ENCODE results near the gene KCNJ3. TPM values are rescaled to one million over a fixed set of nuclear protein-coding genes. Genes with fewer than 3 reads are reported as not detected.

Gene KCNJ3, protein sequence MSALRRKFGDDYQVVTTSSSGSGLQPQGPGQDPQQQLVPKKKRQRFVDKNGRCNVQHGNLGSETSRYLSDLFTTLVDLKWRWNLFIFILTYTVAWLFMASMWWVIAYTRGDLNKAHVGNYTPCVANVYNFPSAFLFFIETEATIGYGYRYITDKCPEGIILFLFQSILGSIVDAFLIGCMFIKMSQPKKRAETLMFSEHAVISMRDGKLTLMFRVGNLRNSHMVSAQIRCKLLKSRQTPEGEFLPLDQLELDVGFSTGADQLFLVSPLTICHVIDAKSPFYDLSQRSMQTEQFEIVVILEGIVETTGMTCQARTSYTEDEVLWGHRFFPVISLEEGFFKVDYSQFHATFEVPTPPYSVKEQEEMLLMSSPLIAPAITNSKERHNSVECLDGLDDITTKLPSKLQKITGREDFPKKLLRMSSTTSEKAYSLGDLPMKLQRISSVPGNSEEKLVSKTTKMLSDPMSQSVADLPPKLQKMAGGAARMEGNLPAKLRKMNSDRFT
- 0.49 TPM for polyA plus RNA-seq (2013, experiment 1 of 2)
- 0.37 TPM for polyA plus RNA-seq (2013, experiment 2 of 2)

DNA sequence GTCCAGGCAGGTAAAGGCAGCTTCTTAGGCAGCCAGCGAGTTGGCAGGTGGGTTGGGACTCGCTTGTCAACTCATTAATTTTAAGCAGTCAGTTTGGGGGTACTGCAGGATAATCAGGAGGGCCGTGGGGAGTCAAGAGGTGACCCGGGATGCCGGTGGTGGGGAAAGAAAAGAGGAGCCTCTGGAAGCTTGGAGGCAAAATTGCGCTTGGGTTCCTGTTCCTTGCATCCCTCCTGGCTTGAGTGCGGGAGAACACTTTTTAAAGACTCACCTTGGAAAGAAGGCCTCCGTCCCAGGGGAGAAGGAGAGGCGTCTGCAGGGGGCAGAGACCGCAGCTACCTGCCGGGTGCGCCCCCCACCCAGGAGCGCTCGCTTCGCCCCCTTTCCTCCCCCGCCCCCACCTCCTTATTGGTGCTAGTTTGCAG is at the start of gene KCNJ3:
Gene KCNJ3 (plus strand): TSS at position 400 of the 425 bp plus-strand sequence. CDS start 81 bp downstream, outside the sequence.
- H3K27me3 ChIP-seq (ENCODE audit: control insufficient read depth in 3 of 3, insufficient read depth in 3 of 3, low read depth in 1 of 3, low read length in 3 of 3), result peaks cover 0 to 56% (median 26%) of the 10 kb centered on the region in 3 experiments
- peak within 1 kb of the TSS; percentile 91 for H3K4me2 ChIP-seq (ENCODE audit: insufficient read depth, low read length, poor library complexity, severe bottlenecking)
- H3K27ac ChIP-seq (replicated peaks; ENCODE audit: low read length), result no peak within 1 kb of the TSS
- peak within 1 kb of the TSS; percentile 58 for H2BK12ac ChIP-seq (ENCODE audit: low read length)
- peak within 1 kb of the TSS; percentile 75 for H3K14ac ChIP-seq (ENCODE audit: low read length)
- no peak within 1 kb of the TSS for H4K91ac ChIP-seq (ENCODE audit: low read depth, low read length, poor library complexity)
- H2AK5ac ChIP-seq (ENCODE audit: low read depth, low read length), result peak within 1 kb of the TSS; percentile 79
- no peak within 1 kb of the TSS for H4K8ac ChIP-seq (ENCODE audit: low read depth, low read length)
- H2AFZ ChIP-seq (ENCODE audit: low read length), result peak within 1 kb of the TSS; percentile 97
- H3K9ac ChIP-seq (ENCODE audit: low read depth, low read length, poor library complexity), result peak within 1 kb of the TSS; percentile 86
- peak within 1 kb of the TSS; percentile 79 for H2BK15ac ChIP-seq (ENCODE audit: low read length)
- WGBS, 2 donors (ENCODE audit: extremely low coverage in 2 of 2, insufficient read length in 2 of 2, insufficient replicate concordance in 1 of 2), result no CpG with 5 or more reads among the region's 16 CpGs
- H3K9me3 ChIP-seq (replicated peaks in 1 of 2; ENCODE audit: control insufficient read depth in 2 of 2, insufficient read depth in 1 of 2, low read depth in 1 of 2, low read length in 2 of 2), result peaks cover 0 to 4% of the 10 kb centered on the region in 2 donors
- no peak within 1 kb of the TSS for H2BK5ac ChIP-seq (ENCODE audit: low read length)
- DNase-seq (ENCODE audit: low spot score), result no peak
- no peak within 1 kb of the TSS for H2BK120ac ChIP-seq (ENCODE audit: low read depth, low read length)
- H3K4me3 ChIP-seq (ENCODE audit: low read length in 2 of 2), result peak within 1 kb of the TSS; percentile 47 to 84
- peak within 1 kb of the TSS; percentile 86 for H3K18ac ChIP-seq (ENCODE audit: low read length)
- no peaks in the 10 kb centered on the region for H3K36me3 ChIP-seq (replicated peaks in 1 of 2; ENCODE audit: control insufficient read depth in 2 of 2, insufficient read depth in 2 of 2, low read length in 2 of 2)
- peak within 1 kb of the TSS; percentile 80 for H3K23ac ChIP-seq (ENCODE audit: low read depth, low read length, poor library complexity)
- H3K4me1 ChIP-seq (ENCODE audit: control insufficient read depth in 2 of 2, insufficient read depth in 1 of 2, low read depth in 1 of 2, low read length in 2 of 2), result no peaks in the 10 kb centered on the region
- H3K79me1 ChIP-seq (ENCODE audit: low read depth, low read length), result no peaks in the 10 kb centered on the region
- H3K4ac ChIP-seq (ENCODE audit: low read length), result peak within 1 kb of the TSS; percentile 76

DNA sequence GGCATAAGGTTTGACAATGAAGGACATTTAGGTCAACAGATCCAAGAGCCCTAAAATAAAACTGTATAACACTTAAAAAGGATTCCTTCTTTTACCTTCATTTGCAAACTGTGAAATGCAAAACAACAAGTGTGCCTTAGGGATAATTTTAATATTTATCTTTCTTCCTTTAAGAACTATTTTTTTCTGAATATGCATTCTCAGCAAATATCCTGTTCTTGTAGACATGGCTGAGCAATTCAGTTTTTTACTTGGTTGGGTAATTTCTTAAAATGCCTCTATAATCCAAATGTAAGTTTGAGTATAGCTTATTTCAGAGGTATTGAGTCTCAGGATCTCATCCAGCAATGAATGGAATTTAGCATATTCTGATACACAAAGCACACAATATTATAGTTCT is 43.0 kb upstream of the KCNJ3 start:
- Histone ChIP-seq H2BK15ac (ENCODE audit: low read length) (no peak overlapping the region), H4K8ac (ENCODE audit: low read depth, low read length) (no peak overlapping the region), H3K4me1 (ENCODE audit: control insufficient read depth in 2 of 2, insufficient read depth in 1 of 2, low read depth in 1 of 2, low read length in 2 of 2) (no peaks in the 10 kb centered on the region), H3K9me3 (replicated peaks in 1 of 2; ENCODE audit: control insufficient read depth in 2 of 2, insufficient read depth in 1 of 2, low read depth in 1 of 2, low read length in 2 of 2) (no peaks in the 10 kb centered on the region), H3K27me3 (ENCODE audit: control insufficient read depth in 3 of 3, insufficient read depth in 3 of 3, low read depth in 1 of 3, low read length in 3 of 3) (no peaks in the 10 kb centered on the region), H4K91ac (ENCODE audit: low read depth, low read length, poor library complexity) (no peak overlapping the region), H3K36me3 (replicated peaks in 1 of 2; ENCODE audit: control insufficient read depth in 2 of 2, insufficient read depth in 2 of 2, low read length in 2 of 2) (no peaks in the 10 kb centered on the region), H2AFZ (ENCODE audit: low read length) (no peak overlapping the region), H3K23ac (ENCODE audit: low read depth, low read length, poor library complexity) (no peak overlapping the region), H3K4me2 (ENCODE audit: insufficient read depth, low read length, poor library complexity, severe bottlenecking) (no peak overlapping the region), H2AK5ac (ENCODE audit: low read depth, low read length) (no peak overlapping the region), H2BK12ac (ENCODE audit: low read length) (no peak overlapping the region), H3K14ac (ENCODE audit: low read length) (no peak overlapping the region), H3K18ac (ENCODE audit: low read length) (no peak overlapping the region), H3K4ac (ENCODE audit: low read length) (no peak overlapping the region), H3K4me3 (ENCODE audit: low read length in 2 of 2) (no peak overlapping the region), H2BK120ac (ENCODE audit: low read depth, low read length) (no peak overlapping the region), H3K79me1 (ENCODE audit: low read depth, low read length) (no peaks in the 10 kb centered on the region), H3K9ac (ENCODE audit: low read depth, low read length, poor library complexity) (no peak overlapping the region), H2BK5ac (ENCODE audit: low read length) (no peak overlapping the region), H3K27ac (replicated peaks; ENCODE audit: low read length) (no peak overlapping the region)
- DNase-seq (ENCODE audit: low spot score), result no peak

DNA sequence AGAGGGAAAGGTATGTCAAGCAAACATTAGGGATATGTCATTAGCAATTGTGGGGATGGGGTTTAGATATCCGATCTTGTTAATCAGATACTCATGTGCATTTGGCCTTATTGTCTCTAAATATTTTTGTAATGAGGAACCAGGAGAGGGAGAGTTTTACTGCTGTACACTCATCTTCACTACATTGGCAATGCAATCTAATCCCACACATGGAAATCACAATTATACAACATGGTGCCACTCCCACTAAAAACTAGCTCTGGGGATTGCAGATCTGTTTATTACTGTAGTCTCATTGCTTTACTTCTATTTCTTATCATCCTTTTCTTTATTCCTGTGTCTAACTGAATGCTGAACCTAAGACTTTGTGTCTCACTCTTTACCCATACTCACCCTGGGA is 39.6 kb upstream of the KCNJ3 start:
- H4K8ac ChIP-seq (ENCODE audit: low read depth, low read length), result no peak overlapping the region

DNA sequence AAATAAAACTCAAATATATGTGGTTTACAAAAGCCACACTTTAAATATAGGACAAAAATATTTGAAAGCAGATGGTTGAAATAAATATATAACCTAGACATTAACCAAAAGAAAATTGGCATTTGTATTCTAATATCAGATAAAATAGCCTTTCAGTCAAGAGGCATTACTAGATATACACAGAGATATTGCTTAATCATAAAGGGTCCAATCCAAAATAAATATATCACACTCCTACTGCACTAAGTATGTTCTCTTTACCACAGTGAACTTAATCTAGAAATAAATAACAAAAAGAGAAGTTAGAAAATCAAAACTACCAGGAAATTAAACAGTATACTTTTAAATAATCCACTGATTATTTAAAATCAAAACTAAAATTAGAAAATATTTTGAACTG is 34.2 kb upstream of the KCNJ3 start:
- H2BK120ac ChIP-seq (ENCODE audit: low read depth, low read length), result no peak overlapping the region
- H3K18ac ChIP-seq (ENCODE audit: low read length), result no peak overlapping the region
- no peak for DNase-seq (ENCODE audit: low spot score)
- no peak overlapping the region for H4K91ac ChIP-seq (ENCODE audit: low read depth, low read length, poor library complexity)
- H3K4me2 ChIP-seq (ENCODE audit: insufficient read depth, low read length, poor library complexity, severe bottlenecking), result no peak overlapping the region
- H3K36me3 ChIP-seq (replicated peaks in 1 of 2; ENCODE audit: control insufficient read depth in 2 of 2, insufficient read depth in 2 of 2, low read length in 2 of 2), result no peaks in the 10 kb centered on the region
- no peaks in the 10 kb centered on the region for H3K9me3 ChIP-seq (replicated peaks in 1 of 2; ENCODE audit: control insufficient read depth in 2 of 2, insufficient read depth in 1 of 2, low read depth in 1 of 2, low read length in 2 of 2)
- H3K4me3 ChIP-seq (ENCODE audit: low read length in 2 of 2), result no peak overlapping the region
- H3K27me3 ChIP-seq (ENCODE audit: control insufficient read depth in 3 of 3, insufficient read depth in 3 of 3, low read depth in 1 of 3, low read length in 3 of 3), result no peaks in the 10 kb centered on the region
- H2AFZ ChIP-seq (ENCODE audit: low read length), result no peak overlapping the region
- no peak overlapping the region for H4K8ac ChIP-seq (ENCODE audit: low read depth, low read length)
- H3K27ac ChIP-seq (replicated peaks; ENCODE audit: low read length), result no peak overlapping the region
- H2AK5ac ChIP-seq (ENCODE audit: low read depth, low read length), result no peak overlapping the region
- H2BK15ac ChIP-seq (ENCODE audit: low read length), result no peak overlapping the region
- no peak overlapping the region for H3K4ac ChIP-seq (ENCODE audit: low read length)
- H3K14ac ChIP-seq (ENCODE audit: low read length), result no peak overlapping the region
- no peaks in the 10 kb centered on the region for H3K4me1 ChIP-seq (ENCODE audit: control insufficient read depth in 2 of 2, insufficient read depth in 1 of 2, low read depth in 1 of 2, low read length in 2 of 2)
- H2BK12ac ChIP-seq (ENCODE audit: low read length), result no peak overlapping the region
- no peak overlapping the region for H3K9ac ChIP-seq (ENCODE audit: low read depth, low read length, poor library complexity)
- no peak overlapping the region for H3K23ac ChIP-seq (ENCODE audit: low read depth, low read length, poor library complexity)
- no peaks in the 10 kb centered on the region for H3K79me1 ChIP-seq (ENCODE audit: low read depth, low read length)
- no peak overlapping the region for H2BK5ac ChIP-seq (ENCODE audit: low read length)

More for the DNA sequence above, 39.6 kb upstream of the KCNJ3 start:
- Histone ChIP-seq H2BK5ac (ENCODE audit: low read length) (no peak overlapping the region), H3K4me3 (ENCODE audit: low read length in 2 of 2) (no peak overlapping the region), H3K14ac (ENCODE audit: low read length) (no peak overlapping the region), H3K27ac (replicated peaks; ENCODE audit: low read length) (no peak overlapping the region), H2BK120ac (ENCODE audit: low read depth, low read length) (no peak overlapping the region), H3K9ac (ENCODE audit: low read depth, low read length, poor library complexity) (no peak overlapping the region), H3K9me3 (replicated peaks in 1 of 2; ENCODE audit: control insufficient read depth in 2 of 2, insufficient read depth in 1 of 2, low read depth in 1 of 2, low read length in 2 of 2) (no peaks in the 10 kb centered on the region), H3K4ac (ENCODE audit: low read length) (no peak overlapping the region), H3K36me3 (replicated peaks in 1 of 2; ENCODE audit: control insufficient read depth in 2 of 2, insufficient read depth in 2 of 2, low read length in 2 of 2) (no peaks in the 10 kb centered on the region), H2AK5ac (ENCODE audit: low read depth, low read length) (no peak overlapping the region), H2BK12ac (ENCODE audit: low read length) (no peak overlapping the region), H3K4me2 (ENCODE audit: insufficient read depth, low read length, poor library complexity, severe bottlenecking) (no peak overlapping the region), H3K4me1 (ENCODE audit: control insufficient read depth in 2 of 2, insufficient read depth in 1 of 2, low read depth in 1 of 2, low read length in 2 of 2) (no peaks in the 10 kb centered on the region), H3K18ac (ENCODE audit: low read length) (no peak overlapping the region), H2BK15ac (ENCODE audit: low read length) (no peak overlapping the region), H4K91ac (ENCODE audit: low read depth, low read length, poor library complexity) (no peak overlapping the region), H3K79me1 (ENCODE audit: low read depth, low read length) (no peaks in the 10 kb centered on the region), H3K27me3 (ENCODE audit: control insufficient read depth in 3 of 3, insufficient read depth in 3 of 3, low read depth in 1 of 3, low read length in 3 of 3) (no peaks in the 10 kb centered on the region), H2AFZ (ENCODE audit: low read length) (no peak overlapping the region), H3K23ac (ENCODE audit: low read depth, low read length, poor library complexity) (no peak overlapping the region)
- no CpG with 5 or more reads among the region's 1 CpG for WGBS, 2 donors (ENCODE audit: extremely low coverage in 2 of 2, insufficient read length in 2 of 2, insufficient replicate concordance in 1 of 2)
- DNase-seq (ENCODE audit: low spot score), result no peak

Measured in neuronal stem cell (in vitro differentiated cells).